ENCODE measurements around the gene SYDE2.

SYDE2 gene

DNA sequence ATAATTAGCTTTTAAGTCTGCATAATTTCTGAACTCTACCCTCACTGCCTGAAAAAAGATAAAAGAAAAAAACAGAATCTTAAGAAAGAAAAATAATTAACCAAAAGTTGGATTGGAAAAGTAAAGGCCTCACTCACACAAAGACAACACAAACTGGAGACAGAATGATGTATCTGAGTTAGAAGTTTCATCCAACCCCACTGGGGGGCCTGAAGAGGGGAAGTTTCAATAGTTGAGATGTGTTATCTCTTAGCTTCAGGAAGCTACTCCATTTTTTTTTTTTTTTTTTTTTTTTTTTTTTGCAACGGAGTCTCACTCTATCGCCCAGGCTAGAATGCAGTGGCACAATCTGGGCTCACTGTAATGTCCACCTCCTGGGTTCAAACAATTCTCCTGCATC, 19.9 kb downstream of the SYDE2 start:
- in situ Hi-C loops (cut with HindIII; ENCODE audit: low pct_unique_long_range_greater_than_20kb, low sequenced_read_pairs): no loop called here
- TF ChIP-seq JUND (IDR thresholded peaks at IDR 0.05; ENCODE audit: low read depth): no peak
- no peak for DNase-seq (ENCODE audit: low read depth in 1 of 2, low spot score in 1 of 2)

- in situ Hi-C loops (cut with HindIII; ENCODE audit: low pct_unique_long_range_greater_than_20kb, low sequenced_read_pairs): no loop called here
- no peak for DNase-seq (ENCODE audit: low read depth in 1 of 2, low spot score in 1 of 2)
- TF ChIP-seq JUND (IDR thresholded peaks at IDR 0.05; ENCODE audit: low read depth): no peak
Observed at GRCh38 chr1:85179522-85179921, 21.3 kb downstream of the SYDE2 start.

GRCh38 chr1:85178396-85178795, 22.4 kb downstream of the SYDE2 start:
- in situ Hi-C loops (cut with HindIII; ENCODE audit: low pct_unique_long_range_greater_than_20kb, low sequenced_read_pairs): no loop called here
- TF ChIP-seq JUND (IDR thresholded peaks at IDR 0.05; ENCODE audit: low read depth): no peak
- no peak for DNase-seq (ENCODE audit: low read depth in 1 of 2, low spot score in 1 of 2)

DNA sequence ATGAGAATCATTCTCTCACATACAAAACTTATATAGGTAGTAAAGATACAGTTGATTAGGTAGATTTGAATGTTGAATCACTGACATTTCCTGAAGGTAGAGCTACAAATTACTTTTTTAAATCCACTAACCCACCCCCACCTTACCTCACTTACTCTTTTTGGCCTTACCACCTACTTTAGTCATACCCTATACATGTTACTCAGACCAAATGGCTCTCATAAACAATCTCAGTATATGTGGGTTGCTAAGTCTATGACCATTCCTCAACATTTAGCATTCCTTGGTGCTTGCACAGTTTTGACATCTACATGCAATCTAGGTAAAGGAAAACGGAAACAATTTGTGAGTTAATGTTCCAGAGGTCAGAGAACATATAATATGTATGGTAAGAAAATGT, 26.3 kb downstream of the SYDE2 start:
- in situ Hi-C loops (cut with HindIII; ENCODE audit: low pct_unique_long_range_greater_than_20kb, low sequenced_read_pairs): no loop called here
- DNase-seq (ENCODE audit: low read depth in 1 of 2, low spot score in 1 of 2): no peak
- TF ChIP-seq JUND (IDR thresholded peaks at IDR 0.05; ENCODE audit: low read depth): no peak

GRCh38 chr1:85172684-85173337, 28.0 kb downstream of the SYDE2 start:
- no peak for DNase-seq (ENCODE audit: low read depth in 1 of 2, low spot score in 1 of 2)
- TF ChIP-seq JUND (IDR thresholded peaks at IDR 0.05; ENCODE audit: low read depth): no peak
- in situ Hi-C loops (cut with HindIII; ENCODE audit: low pct_unique_long_range_greater_than_20kb, low sequenced_read_pairs): no loop called here

- DNase-seq (ENCODE audit: low read depth in 1 of 2, low spot score in 1 of 2): no peak
- in situ Hi-C loops (cut with HindIII; ENCODE audit: low pct_unique_long_range_greater_than_20kb, low sequenced_read_pairs): no loop called here
- TF ChIP-seq JUND (IDR thresholded peaks at IDR 0.05; ENCODE audit: low read depth): no peak
Observed at GRCh38 chr1:85171721-85172120, 29.1 kb downstream of the SYDE2 start.

DNA sequence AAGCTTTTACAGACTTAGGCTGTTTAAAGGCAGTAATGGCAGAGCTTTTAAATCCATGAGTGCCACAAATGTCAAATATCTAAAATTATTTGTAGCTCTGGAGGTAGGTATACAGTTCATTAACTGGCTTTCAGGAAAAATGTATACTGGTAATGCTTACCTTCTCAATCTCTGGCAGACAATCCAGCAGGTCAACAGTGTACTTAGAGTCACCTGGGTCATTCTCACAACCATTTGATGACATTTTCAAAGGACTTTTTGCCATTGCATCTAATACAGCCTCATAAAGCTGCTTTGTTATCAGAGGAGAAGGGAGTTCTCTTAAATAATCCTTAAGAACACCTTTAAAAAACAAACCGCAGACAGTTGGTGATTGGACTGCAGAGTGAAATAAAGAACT, 31.9 kb downstream of the SYDE2 start:
- in situ Hi-C loops (cut with HindIII; ENCODE audit: low pct_unique_long_range_greater_than_20kb, low sequenced_read_pairs): no loop called here
- DNase-seq (ENCODE audit: low read depth in 1 of 2, low spot score in 1 of 2): no peak
- TF ChIP-seq JUND (IDR thresholded peaks at IDR 0.05; ENCODE audit: low read depth): no peak

DNA sequence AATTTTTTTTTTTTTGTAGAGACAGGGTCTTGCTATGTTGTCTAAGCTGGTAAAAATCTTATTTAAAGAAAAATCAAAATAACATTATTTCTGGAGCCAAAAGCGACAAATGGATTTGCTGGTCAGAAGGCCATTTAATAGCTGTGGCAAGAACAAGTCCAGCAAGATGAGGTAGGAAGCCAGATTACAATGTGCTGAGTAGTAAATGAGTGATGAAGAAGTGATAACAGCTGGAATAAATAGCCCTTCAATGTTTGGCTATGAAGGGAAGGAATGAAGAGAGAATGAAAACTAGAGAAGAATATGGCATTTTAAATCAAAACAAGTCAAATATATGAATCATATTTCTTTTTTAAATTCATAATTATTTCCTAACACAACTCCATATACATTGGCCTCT, 34.5 kb downstream of the SYDE2 start:
- in situ Hi-C loops (cut with HindIII; ENCODE audit: low pct_unique_long_range_greater_than_20kb, low sequenced_read_pairs): no loop called here
- no peak for TF ChIP-seq JUND (IDR thresholded peaks at IDR 0.05; ENCODE audit: low read depth)
- no peak for DNase-seq (ENCODE audit: low read depth in 1 of 2, low spot score in 1 of 2)

- no peak for DNase-seq (ENCODE audit: low read depth in 1 of 2, low spot score in 1 of 2)
- TF ChIP-seq JUND (IDR thresholded peaks at IDR 0.05; ENCODE audit: low read depth): no peak
- in situ Hi-C loops (cut with HindIII; ENCODE audit: low pct_unique_long_range_greater_than_20kb, low sequenced_read_pairs): no loop called here
Observed at GRCh38 chr1:85158910-85159309, 41.9 kb downstream of the SYDE2 start.

GRCh38 chr1:85157436-85157835, 43.4 kb downstream of the SYDE2 start:
- no peak for TF ChIP-seq JUND (IDR thresholded peaks at IDR 0.05; ENCODE audit: low read depth)
- no peak for DNase-seq (ENCODE audit: low read depth in 1 of 2, low spot score in 1 of 2)
- in situ Hi-C loops (cut with HindIII; ENCODE audit: low pct_unique_long_range_greater_than_20kb, low sequenced_read_pairs): no loop called here

GRCh38 chr1:85153149-85153891, 47.5 kb downstream of the SYDE2 start:
- TF ChIP-seq JUND (IDR thresholded peaks at IDR 0.05; ENCODE audit: low read depth): no peak
- no peak for DNase-seq (ENCODE audit: low read depth in 1 of 2, low spot score in 1 of 2)
- in situ Hi-C loops (cut with HindIII; ENCODE audit: low pct_unique_long_range_greater_than_20kb, low sequenced_read_pairs): no loop called here

DNA sequence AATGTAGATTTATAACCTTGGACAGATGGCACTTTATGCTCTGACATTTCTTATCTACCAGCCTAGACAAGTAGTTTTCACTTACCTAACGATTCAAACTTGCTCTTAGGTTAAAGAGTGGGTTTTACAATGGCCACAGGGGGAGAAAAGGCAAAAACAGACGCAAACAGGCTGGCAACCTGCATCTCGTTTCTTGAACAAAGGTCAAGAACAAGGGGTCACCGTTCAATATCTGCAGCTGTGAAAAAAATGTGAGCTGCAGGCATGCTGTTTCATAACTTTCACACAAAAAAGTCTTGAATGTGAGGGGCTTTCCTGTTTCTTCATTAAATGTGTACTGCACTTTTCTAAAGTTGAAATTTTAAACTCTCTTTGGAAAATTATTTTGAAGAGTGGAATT, 49.4 kb downstream of the SYDE2 start:
- no peak for TF ChIP-seq JUND (IDR thresholded peaks at IDR 0.05; ENCODE audit: low read depth)
- in situ Hi-C loops (cut with HindIII; ENCODE audit: low pct_unique_long_range_greater_than_20kb, low sequenced_read_pairs): no loop called here
- no peak for DNase-seq (ENCODE audit: low read depth in 1 of 2, low spot score in 1 of 2)

- DNase-seq (ENCODE audit: low read depth in 1 of 2, low spot score in 1 of 2): no peak
- TF ChIP-seq JUND (IDR thresholded peaks at IDR 0.05; ENCODE audit: low read depth): no peak
- in situ Hi-C loops (cut with HindIII; ENCODE audit: low pct_unique_long_range_greater_than_20kb, low sequenced_read_pairs): no loop called here
Observed at GRCh38 chr1:85149805-85150204, 51.0 kb downstream of the SYDE2 start.

Data from T47D (cell line).